MCF 10A (cell line): ENCODE results near the gene MIPOL1. TPM values are rescaled to one million over a fixed set of nuclear protein-coding genes. Genes with fewer than 3 reads are reported as not detected.

Source experiments
- BruUV-seq: library from RNA; stranded (reverse); fragments of 400-500 nt; replicated peaks from 2 replicates; lab custom pipeline; 2021; lab: Mats Ljungman, UMichigan
- CTCF ChIA-PET: fragments of 300-600 bp; sonication (Branson Sonifier 250); formaldehyde crosslinking; extraction: SDS; loops from one replicate; lab custom pipeline; 2021; ENCODE audit warnings: antibody characterized with exemption, inconsistent platforms; lab: Yijun Ruan, JAX
- POLR2A ChIA-PET: fragments of 300-600, 350-650 bp; sonication (Branson Sonifier 250); formaldehyde crosslinking; extraction: SDS; loops from one replicate; lab custom pipeline; 2020; ENCODE audit warnings: antibody characterized with exemption, inconsistent platforms; lab: Yijun Ruan, JAX
- DNase-seq: peaks from one replicate; pipeline ENCODE4 v3.0.0-alpha.2; 2018; ENCODE audit not compliant: unreplicated experiment
- H3K27ac Mint-ChIP-seq: one replicate; pipeline ENCODE4 v1.8.0; 2022; ENCODE audit warnings: mild to moderate bottlenecking, low read depth, mixed read lengths; ENCODE audit not compliant: unreplicated experiment
- H3K27me3 Mint-ChIP-seq: one replicate; pipeline ENCODE4 v1.8.0; 2022; ENCODE audit warnings: mixed read lengths; ENCODE audit not compliant: insufficient read depth, unreplicated experiment
- H3K36me3 Mint-ChIP-seq: one replicate; pipeline ENCODE4 v1.8.0; 2022; ENCODE audit warnings: mild to moderate bottlenecking, moderate library complexity, mixed read lengths; ENCODE audit not compliant: insufficient read depth, unreplicated experiment
- H3K4me1 Mint-ChIP-seq: one replicate; pipeline ENCODE4 v1.8.0; 2022; ENCODE audit warnings: mixed read lengths; ENCODE audit not compliant: insufficient read depth, unreplicated experiment
- H3K4me3 Mint-ChIP-seq: one replicate; pipeline ENCODE4 v1.8.0; 2022; ENCODE audit warnings: mild to moderate bottlenecking, moderate library complexity, mixed read lengths; ENCODE audit not compliant: unreplicated experiment
- H3K9me3 Mint-ChIP-seq: one replicate; pipeline ENCODE4 v1.8.0; 2022; ENCODE audit warnings: mixed read lengths; ENCODE audit not compliant: unreplicated experiment
- CTCF ChIP-seq: fragments of 200-600 bp; IDR thresholded peaks from one replicate; pipeline ENCODE4 v1.8.0; 2022; ENCODE audit warnings: antibody characterized with exemption, mild to moderate bottlenecking; ENCODE audit not compliant: unreplicated experiment
- intact Hi-C: fragments of 100-400 bp; cut with micrococcal nuclease; formaldehyde crosslinking; loops from 2 replicates; pipeline ENCODE4 v1.14.1; 2022
- total RNA-seq: library from RNA; stranded (reverse); gene quantifications from 2 replicates; pipeline ENCODE4 v1.2.3, GENCODE V29; 2022

Gene MIPOL1
- total RNA-seq, 1 experiment from 2014 or later = 16.3 TPM

GRCh38 chr14:37401093-37401492 lies 203.4 kb downstream of the MIPOL1 start:
- no TSS peak for BruUV-seq
- intact Hi-C loops = no loop called here
- Mint-ChIP-seq H3K27ac (no peak overlapping the region), H3K9me3 (peaks cover 7% of the 10 kb centered on the region), H3K27me3 (no peaks in the 10 kb centered on the region), H3K36me3 (peaks cover 6% of the 10 kb centered on the region), H3K4me3 (no peak overlapping the region), H3K4me1 (peaks cover 1% of the 10 kb centered on the region)
- POLR2A ChIA-PET = no interaction called here
- CTCF ChIA-PET = no interaction called here
- no peak for DNase-seq
- no peak for TF ChIP-seq CTCF

- ChIA-PET CTCF (no interaction called here), POLR2A (no interaction called here)
- no peak for TF ChIP-seq CTCF
- H3K27me3 Mint-ChIP-seq = no peaks in the 10 kb centered on the region
- H3K27ac Mint-ChIP-seq = no peak overlapping the region
- no peaks in the 10 kb centered on the region for H3K9me3 Mint-ChIP-seq
- H3K4me3 Mint-ChIP-seq = no peak overlapping the region
- peaks cover 6% of the 10 kb centered on the region for H3K36me3 Mint-ChIP-seq
- no peak for DNase-seq
- intact Hi-C loops = no loop called here
- BruUV-seq = no TSS peak
- peaks cover 5% of the 10 kb centered on the region for H3K4me1 Mint-ChIP-seq
Measured at GRCh38 chr14:37403626-37404025, 205.9 kb downstream of the MIPOL1 start.

GRCh38 chr14:37406095-37406494 lies 208.4 kb downstream of the MIPOL1 start:
- Mint-ChIP-seq H3K4me1 (peaks cover 5% of the 10 kb centered on the region), H3K27me3 (no peaks in the 10 kb centered on the region), H3K9me3 (no peaks in the 10 kb centered on the region), H3K27ac (peak overlapping the region; percentile 51), H3K36me3 (no peaks in the 10 kb centered on the region), H3K4me3 (no peak overlapping the region)
- intact Hi-C loops = no loop called here
- CTCF ChIA-PET = no interaction called here
- POLR2A ChIA-PET = no interaction called here
- no peak for TF ChIP-seq CTCF
- peak; percentile 36 for DNase-seq
- BruUV-seq = no TSS peak

GRCh38 chr14:37411079-37411735 lies 213.5 kb downstream of the MIPOL1 start:
- H3K27ac Mint-ChIP-seq = no peak overlapping the region
- TF ChIP-seq CTCF = no peak
- intact Hi-C loops = no loop called here
- no TSS peak for BruUV-seq
- H3K36me3 Mint-ChIP-seq = no peaks in the 10 kb centered on the region
- no peaks in the 10 kb centered on the region for H3K9me3 Mint-ChIP-seq
- peaks cover 3% of the 10 kb centered on the region for H3K4me1 Mint-ChIP-seq
- no peak overlapping the region for H3K4me3 Mint-ChIP-seq
- no peaks in the 10 kb centered on the region for H3K27me3 Mint-ChIP-seq
- POLR2A ChIA-PET = interaction anchor here (1.3 kb wide), 1 partner anchor 20 kb away, joined by 3 read pairs; no protein-coding TSS in a partner anchor
- DNase-seq = peak; percentile 14
- CTCF ChIA-PET = interaction anchor here (0.6 to 1.1 kb wide), 2 partner anchors 14 to 488 kb away, joined by 3 read pairs; no protein-coding TSS in a partner anchor
